Neuron (in vitro differentiated cells): Measurements from ENCODE around the gene GNAS.

Source experiments
- H2AFZ ChIP-seq: one replicate; pipeline ENCODE4 v1.6.1; 2013; ENCODE audit warnings: low read depth, mild to moderate bottlenecking, inconsistent platforms, low read length, moderate library complexity
- H3K27me3 ChIP-seq: one replicate; pipeline ENCODE4 v1.6.1; 2013; ENCODE audit warnings: low read length; ENCODE audit not compliant: insufficient read depth
- H3K36me3 ChIP-seq: one replicate; pipeline ENCODE4 v1.6.1; 2013; ENCODE audit warnings: low read length; ENCODE audit not compliant: insufficient read depth
- H3K4me1 ChIP-seq: one replicate; pipeline ENCODE4 v1.6.1; 2013; ENCODE audit warnings: low read length; ENCODE audit not compliant: insufficient read depth
- H3K4me3 ChIP-seq: 2 replicates; pipeline ENCODE4 v1.5.1; 2013; ENCODE audit warnings: mild to moderate bottlenecking, low read length, moderate library complexity
- H3K9me3 ChIP-seq: one replicate; pipeline ENCODE4 v1.6.1; 2013; ENCODE audit warnings: low read length

Gene GNAS

DNA sequence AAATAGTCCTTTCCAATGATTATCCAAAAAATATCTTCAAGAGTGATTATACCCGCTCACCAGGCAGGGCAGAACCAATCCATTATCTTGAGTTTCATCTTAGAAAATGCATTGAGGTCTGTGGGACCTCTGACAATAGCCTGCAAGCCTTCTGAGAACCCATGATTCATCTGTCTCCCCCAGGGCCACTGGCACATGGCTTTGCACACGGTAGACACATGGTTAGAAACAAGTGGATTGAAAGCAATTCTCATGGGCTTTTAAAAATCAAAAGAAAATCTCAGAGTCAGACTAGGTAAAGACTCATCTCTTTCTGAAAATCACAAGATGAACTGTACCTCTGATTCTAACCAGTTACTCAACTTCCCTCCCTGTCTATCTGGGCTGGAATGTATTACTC, 17.3 kb upstream of the GNAS start:
- no peak overlapping the region for H2AFZ ChIP-seq
- peaks cover 12% of the 10 kb centered on the region for H3K4me1 ChIP-seq
- no peak overlapping the region for H3K4me3 ChIP-seq
- no peaks in the 10 kb centered on the region for H3K36me3 ChIP-seq
- H3K9me3 ChIP-seq, result no peaks in the 10 kb centered on the region
- H3K27me3 ChIP-seq, result peaks cover 63% of the 10 kb centered on the region

DNA sequence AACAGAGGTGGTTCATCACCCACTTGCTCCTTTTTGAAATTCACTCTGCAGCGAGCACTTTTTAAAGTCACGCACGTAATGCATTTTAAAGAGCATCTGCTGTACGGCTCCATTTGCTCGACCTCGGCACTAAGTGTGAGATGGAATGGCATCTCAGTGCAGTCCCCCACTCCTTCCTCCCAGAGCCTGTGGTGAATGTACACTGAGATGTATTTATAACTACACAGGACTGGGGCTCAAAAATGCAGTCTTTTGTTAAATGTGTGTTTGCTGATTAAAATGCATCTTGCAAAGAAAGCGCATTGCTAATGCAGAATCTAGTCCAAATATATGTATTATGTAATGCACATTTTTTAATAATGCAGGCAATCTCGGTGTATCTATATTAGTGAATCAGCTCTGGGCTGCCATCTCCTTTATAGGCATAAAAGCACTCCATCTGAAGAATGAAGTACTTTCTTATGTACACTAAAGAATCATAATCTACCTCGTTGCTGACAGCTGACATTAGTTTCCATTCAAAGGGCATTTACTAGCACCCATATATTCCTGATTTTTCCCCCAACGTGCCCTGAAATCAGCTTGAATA, 15.8 kb upstream of the GNAS start:
- peaks cover 78% of the 10 kb centered on the region for H3K27me3 ChIP-seq
- H3K36me3 ChIP-seq, result no peaks in the 10 kb centered on the region
- no peak overlapping the region for H2AFZ ChIP-seq
- no peak overlapping the region for H3K4me3 ChIP-seq
- H3K4me1 ChIP-seq, result peaks cover 12% of the 10 kb centered on the region
- no peaks in the 10 kb centered on the region for H3K9me3 ChIP-seq

GRCh38 chr20:58837717-58838116, 14.8 kb upstream of the GNAS start:
- Histone ChIP-seq H3K4me1 (peaks cover 12% of the 10 kb centered on the region), H3K27me3 (peaks cover 87% of the 10 kb centered on the region), H3K4me3 (no peak overlapping the region), H3K36me3 (no peaks in the 10 kb centered on the region), H2AFZ (no peak overlapping the region), H3K9me3 (no peaks in the 10 kb centered on the region)

DNA sequence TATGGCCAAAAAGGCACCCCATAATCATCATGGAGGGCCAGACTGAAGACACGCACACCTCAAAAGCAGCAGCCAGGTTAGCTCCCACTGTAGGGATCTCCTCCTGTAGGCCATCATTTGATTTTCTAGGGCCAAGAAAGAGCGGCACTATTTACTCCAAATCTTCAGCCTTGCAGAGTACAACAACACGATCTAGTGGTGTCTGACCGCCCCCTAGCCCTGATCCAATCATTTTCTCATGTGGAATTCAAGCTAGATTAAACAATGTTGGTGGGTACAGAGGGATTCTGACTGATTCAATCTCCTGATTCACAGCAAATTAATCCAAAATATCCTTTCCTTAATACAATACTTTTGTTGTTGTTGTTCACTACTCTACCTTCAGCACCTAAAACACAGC, 14.3 kb upstream of the GNAS start:
- Histone ChIP-seq H2AFZ (no peak overlapping the region), H3K4me1 (peaks cover 12% of the 10 kb centered on the region), H3K27me3 (peaks cover 87% of the 10 kb centered on the region), H3K36me3 (no peaks in the 10 kb centered on the region), H3K9me3 (no peaks in the 10 kb centered on the region), H3K4me3 (no peak overlapping the region)

- H3K36me3 ChIP-seq, result no peaks in the 10 kb centered on the region
- no peak overlapping the region for H2AFZ ChIP-seq
- no peaks in the 10 kb centered on the region for H3K9me3 ChIP-seq
- H3K4me1 ChIP-seq, result peaks cover 12% of the 10 kb centered on the region
- peaks cover 95% of the 10 kb centered on the region for H3K27me3 ChIP-seq
- peak overlapping the region; percentile 16 for H3K4me3 ChIP-seq
Observed at GRCh38 chr20:58839474-58839874, 13.0 kb upstream of the GNAS start.

- H3K36me3 ChIP-seq, result no peaks in the 10 kb centered on the region
- peaks cover 12% of the 10 kb centered on the region for H3K4me1 ChIP-seq
- no peak overlapping the region for H2AFZ ChIP-seq
- peaks cover 96% of the 10 kb centered on the region for H3K27me3 ChIP-seq
- H3K4me3 ChIP-seq, result no peak overlapping the region
- H3K9me3 ChIP-seq, result no peaks in the 10 kb centered on the region
Observed at GRCh38 chr20:58839991-58840747, 12.3 kb upstream of the GNAS start.

- Histone ChIP-seq H2AFZ (no peak overlapping the region), H3K4me1 (peaks cover 12% of the 10 kb centered on the region), H3K4me3 (no peak overlapping the region), H3K9me3 (no peaks in the 10 kb centered on the region), H3K36me3 (no peaks in the 10 kb centered on the region), H3K27me3 (peaks cover 96% of the 10 kb centered on the region)
Observed at GRCh38 chr20:58840816-58841538, 11.5 kb upstream of the GNAS start.

DNA sequence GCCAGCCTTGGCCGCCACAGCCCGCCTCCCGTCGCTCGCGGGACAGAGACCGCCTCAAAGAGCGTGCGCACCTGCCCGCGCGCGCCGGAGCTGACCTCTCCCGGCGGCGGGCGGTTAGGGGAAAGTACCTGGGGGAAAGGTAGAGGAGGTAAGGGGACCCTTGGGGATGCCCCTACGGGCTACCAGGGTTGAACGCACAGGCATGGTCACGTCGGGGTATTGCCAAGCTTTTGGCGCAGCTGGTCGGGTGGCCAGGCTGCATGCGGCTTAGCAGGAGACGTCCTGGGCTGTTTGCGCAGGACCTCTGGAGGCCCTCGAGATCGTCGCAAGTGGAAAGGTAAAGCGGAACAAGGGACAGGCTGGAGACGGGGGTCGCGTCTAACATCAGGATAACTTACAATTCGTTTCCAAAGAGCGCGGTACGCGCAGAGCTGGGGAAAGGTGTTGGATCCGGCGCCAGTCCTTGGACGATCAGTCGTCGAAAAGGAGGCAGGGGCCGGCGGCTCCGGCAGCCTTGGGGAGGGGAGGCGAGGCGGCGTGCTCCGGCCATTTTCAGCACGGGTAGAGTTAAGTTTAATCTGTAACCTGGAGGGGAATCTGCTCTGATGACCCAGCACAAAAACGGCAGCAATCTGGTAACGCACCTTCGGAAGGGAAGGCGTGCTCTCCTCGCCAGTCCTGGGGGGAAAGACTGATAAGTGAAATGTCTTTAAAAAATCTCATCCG, 10.8 kb upstream of the GNAS start:
- Histone ChIP-seq H3K36me3 (no peaks in the 10 kb centered on the region), H2AFZ (no peak overlapping the region), H3K9me3 (no peaks in the 10 kb centered on the region), H3K27me3 (peaks cover 98% of the 10 kb centered on the region), H3K4me3 (no peak overlapping the region), H3K4me1 (peaks cover 12% of the 10 kb centered on the region)

DNA sequence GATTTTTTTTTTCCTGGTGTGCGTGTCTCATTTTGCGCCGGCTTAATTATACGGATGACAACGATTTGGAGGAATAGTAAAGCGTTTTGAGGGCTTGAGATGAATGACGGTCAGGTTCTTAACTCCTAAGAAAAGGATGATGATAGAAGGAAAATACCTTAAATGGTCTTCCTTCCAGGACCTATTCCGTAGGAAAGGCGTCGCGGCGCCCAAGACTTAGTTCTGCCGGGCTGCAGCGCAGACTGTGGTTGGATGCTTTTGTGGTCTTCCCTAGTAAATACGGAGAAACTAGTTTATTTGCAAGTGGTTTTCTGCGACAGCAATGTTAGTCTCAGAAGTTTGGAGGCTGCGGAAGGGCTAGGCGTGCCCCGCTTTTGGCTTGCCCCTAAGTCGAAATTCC, 10.2 kb upstream of the GNAS start:
- peaks cover 12% of the 10 kb centered on the region for H3K4me1 ChIP-seq
- H3K36me3 ChIP-seq, result no peaks in the 10 kb centered on the region
- H3K4me3 ChIP-seq, result no peak overlapping the region
- H3K9me3 ChIP-seq, result no peaks in the 10 kb centered on the region
- no peak overlapping the region for H2AFZ ChIP-seq
- peaks cover 98% of the 10 kb centered on the region for H3K27me3 ChIP-seq

GRCh38 chr20:58843128-58843556, 9.4 kb upstream of the GNAS start:
- Histone ChIP-seq H2AFZ (no peak overlapping the region), H3K36me3 (no peaks in the 10 kb centered on the region), H3K27me3 (peaks cover 98% of the 10 kb centered on the region), H3K9me3 (no peaks in the 10 kb centered on the region), H3K4me1 (peaks cover 12% of the 10 kb centered on the region), H3K4me3 (no peak overlapping the region)

- Histone ChIP-seq H3K27me3 (peaks cover 90% of the 10 kb centered on the region), H3K4me1 (no peaks in the 10 kb centered on the region), H2AFZ (no peak overlapping the region)
Observed at GRCh38 chr20:58845706-58846105, 6.8 kb upstream of the GNAS start.

DNA sequence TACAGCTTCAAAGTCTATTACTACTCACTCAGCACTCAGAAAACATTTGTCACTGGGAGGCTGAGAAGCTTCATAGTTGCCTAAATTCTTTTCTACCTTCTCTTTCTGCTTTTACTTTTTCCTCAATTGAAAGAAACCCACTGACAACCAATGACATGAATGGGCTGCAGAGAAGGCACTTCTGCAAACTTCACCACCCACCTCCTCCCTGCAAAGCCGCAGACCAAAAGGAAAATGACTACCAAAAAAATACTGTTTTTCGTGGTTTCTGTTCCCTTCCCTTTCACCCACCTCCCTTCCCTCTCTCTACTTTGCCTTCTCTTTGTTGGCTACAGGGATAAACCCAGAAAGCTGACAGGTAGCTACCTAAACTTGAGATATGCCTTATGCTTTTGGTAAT, 5.1 kb upstream of the GNAS start:
- Histone ChIP-seq H3K9me3 (peaks cover 8% of the 10 kb centered on the region), H3K27me3 (peaks cover 90% of the 10 kb centered on the region), H3K4me3 (no peak overlapping the region), H3K36me3 (no peaks in the 10 kb centered on the region), H2AFZ (no peak overlapping the region), H3K4me1 (peaks cover 1% of the 10 kb centered on the region)

More at GRCh38 chr20:58845706-58846105, 6.8 kb upstream of the GNAS start:
- Histone ChIP-seq H3K9me3 (no peaks in the 10 kb centered on the region), H3K4me3 (no peak overlapping the region), H3K36me3 (no peaks in the 10 kb centered on the region)

DNA sequence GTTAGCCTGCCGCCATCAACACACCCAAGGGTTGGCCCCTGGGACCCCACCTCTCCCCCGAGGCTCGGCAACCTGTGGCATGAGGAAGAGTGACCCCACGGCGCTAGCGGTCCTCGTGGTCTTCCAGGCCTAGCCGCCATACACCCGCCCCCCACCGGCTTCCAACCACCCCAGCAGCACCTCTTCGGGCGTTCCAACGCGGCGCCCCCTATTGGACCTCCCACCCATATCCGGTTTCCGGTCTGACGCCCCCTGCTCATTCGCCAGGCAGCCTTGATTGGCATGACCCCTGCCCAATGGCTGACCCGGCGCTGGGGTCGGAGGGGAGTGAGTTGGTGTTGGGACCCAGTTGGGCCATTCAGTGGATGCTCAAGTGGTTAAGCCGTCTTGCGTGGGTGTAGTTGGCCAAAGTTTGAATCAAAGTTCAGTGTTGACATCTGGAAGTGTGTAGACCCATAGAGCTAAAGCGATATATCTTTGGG, 1.8 kb upstream of the GNAS start, which contains the start of gene GNAS-AS1:
Gene GNAS-AS1 (minus strand): TSS at position 210 of the 482 bp plus-strand sequence.
- Histone ChIP-seq H3K9me3 (peaks cover 8% of the 10 kb centered on the region), H3K4me1 (peaks cover 3% of the 10 kb centered on the region), H3K4me3 (no peak within 1 kb of the TSS), H3K27me3 (peaks cover 81% of the 10 kb centered on the region), H2AFZ (no peak within 1 kb of the TSS), H3K36me3 (no peaks in the 10 kb centered on the region)
